Measurements from ENCODE around the gene DPM3. TPM values are rescaled to one million over a fixed set of nuclear protein-coding genes. Genes with fewer than 3 reads are reported as not detected.

DPM3 gene
- total and polyA plus RNA-seq, 2 of the 4 experiments (the other 2 are of a cell fraction): 29.0 to 129 TPM

DNA sequence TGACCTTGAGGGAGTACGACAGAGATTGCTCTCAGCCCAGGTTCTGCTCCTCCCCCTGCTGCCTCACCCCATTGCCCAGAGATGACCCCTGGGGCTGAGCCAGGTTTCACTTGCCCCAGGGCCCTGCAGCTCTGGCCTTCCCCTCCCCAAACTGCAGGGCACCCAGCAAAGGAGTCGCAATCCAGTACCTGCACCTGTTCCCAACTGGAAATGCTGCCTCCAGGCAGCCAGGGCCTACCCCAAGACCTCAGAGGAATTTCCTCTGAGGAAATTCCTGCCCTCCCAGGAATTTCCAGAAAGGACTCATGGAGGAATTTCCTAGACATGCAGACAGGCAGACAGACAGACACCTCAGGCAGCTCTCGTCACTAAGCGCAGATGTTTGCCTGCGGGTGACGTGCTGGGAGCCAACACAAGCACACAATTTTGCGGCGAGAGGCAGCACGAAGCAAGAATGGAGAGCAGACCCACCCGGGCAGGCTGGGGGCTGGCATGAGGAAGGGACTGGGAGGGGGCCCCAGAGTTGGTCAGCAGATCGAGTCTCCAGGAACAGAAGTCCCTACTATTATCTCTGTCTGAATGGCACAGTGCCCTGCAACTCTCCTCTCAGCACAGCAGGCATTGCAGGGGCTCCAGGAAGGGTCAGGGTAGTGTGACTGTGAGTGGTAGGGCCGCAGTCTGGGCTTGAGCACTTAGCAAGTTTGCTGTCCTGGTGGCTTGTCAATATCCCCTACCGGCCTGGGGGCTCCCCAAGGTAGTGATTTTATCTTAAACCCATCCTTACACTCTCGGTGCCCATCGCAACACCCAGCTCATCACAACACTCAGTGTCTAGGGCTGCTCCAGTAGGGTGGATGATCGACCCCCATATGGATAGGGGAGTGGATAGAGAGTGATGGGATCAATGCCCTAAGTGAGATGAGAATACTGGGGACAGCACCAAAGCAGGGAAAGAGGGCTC, 15.5 kb downstream of the DPM3 start (continued):
- TF ChIP-seq, protein P1, sequence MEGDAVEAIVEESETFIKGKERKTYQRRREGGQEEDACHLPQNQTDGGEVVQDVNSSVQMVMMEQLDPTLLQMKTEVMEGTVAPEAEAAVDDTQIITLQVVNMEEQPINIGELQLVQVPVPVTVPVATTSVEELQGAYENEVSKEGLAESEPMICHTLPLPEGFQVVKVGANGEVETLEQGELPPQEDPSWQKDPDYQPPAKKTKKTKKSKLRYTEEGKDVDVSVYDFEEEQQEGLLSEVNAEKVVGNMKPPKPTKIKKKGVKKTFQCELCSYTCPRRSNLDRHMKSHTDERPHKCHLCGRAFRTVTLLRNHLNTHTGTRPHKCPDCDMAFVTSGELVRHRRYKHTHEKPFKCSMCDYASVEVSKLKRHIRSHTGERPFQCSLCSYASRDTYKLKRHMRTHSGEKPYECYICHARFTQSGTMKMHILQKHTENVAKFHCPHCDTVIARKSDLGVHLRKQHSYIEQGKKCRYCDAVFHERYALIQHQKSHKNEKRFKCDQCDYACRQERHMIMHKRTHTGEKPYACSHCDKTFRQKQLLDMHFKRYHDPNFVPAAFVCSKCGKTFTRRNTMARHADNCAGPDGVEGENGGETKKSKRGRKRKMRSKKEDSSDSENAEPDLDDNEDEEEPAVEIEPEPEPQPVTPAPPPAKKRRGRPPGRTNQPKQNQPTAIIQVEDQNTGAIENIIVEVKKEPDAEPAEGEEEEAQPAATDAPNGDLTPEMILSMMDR (conservative IDR thresholded peaks at IDR 0.05; ENCODE audit: low read depth, low read length): no peak
- no peak for TF ChIP-seq CEBPB (IDR thresholded peaks at IDR 0.05; ENCODE audit: low read depth, low read length)

GRCh38 chr1:155123801-155124200, 16.5 kb downstream of the DPM3 start:
- H4K20me1 ChIP-seq (ENCODE audit: insufficient read depth, low read length): peaks cover 2% of the 10 kb centered on the region
- H3K9ac ChIP-seq (ENCODE audit: low read depth, low read length): no peak overlapping the region
- no peak overlapping the region for H4K5ac ChIP-seq (ENCODE audit: low read depth, low read length)
- ATAC-seq (ENCODE audit: low read depth) (no peak), DNase-seq (no peak)
- WGBS, 2 experiments (ENCODE audit: extremely low coverage in 2 of 2, insufficient read length in 1 of 2): no CpG with 5 or more reads among the region's 4 CpGs
- H2BK120ac ChIP-seq (ENCODE audit: low read depth, low read length): no peak overlapping the region
- H3K27ac ChIP-seq (ENCODE audit: insufficient read depth, low read length): no peak overlapping the region
- H3K4me1 ChIP-seq (ENCODE audit: control insufficient read depth, insufficient read depth, low read length): peaks cover 13% of the 10 kb centered on the region
- ChIA-PET CTCF (no interaction called here), POLR2A (ENCODE audit: unreplicated experiment) (no interaction called here)
- H3K27me3 ChIP-seq (ENCODE audit: control insufficient read depth, insufficient read depth, low read length): peaks cover 61% of the 10 kb centered on the region
- no peak overlapping the region for H3K23ac ChIP-seq (ENCODE audit: low read depth, low read length)
- in situ Hi-C loops (cut with MboI; ENCODE audit: low sequenced_read_pairs): no loop called here
- no peak overlapping the region for H3K4me3 ChIP-seq (ENCODE audit: insufficient read depth, low read depth, low read length)
- no peak overlapping the region for H2BK20ac ChIP-seq (ENCODE audit: low read depth, low read length)
- no peak overlapping the region for H3K18ac ChIP-seq (ENCODE audit: low read depth, low read length)
- H3K56ac ChIP-seq (ENCODE audit: extremely low read depth, insufficient read depth, low read length): no peak overlapping the region
- H2AK9ac ChIP-seq (replicated peaks; ENCODE audit: low read depth, low read length, poor library complexity): no peak overlapping the region
- no peak overlapping the region for H3K4me2 ChIP-seq (ENCODE audit: low read depth, low read length)
- H2BK5ac ChIP-seq (ENCODE audit: low read depth, low read length, poor library complexity, severe bottlenecking): no peak overlapping the region
- H2BK15ac ChIP-seq (ENCODE audit: low read depth, low read length): no peak overlapping the region
- peaks cover 4% of the 10 kb centered on the region; the same call in 1 of the 2 replicates for H3K9me1 ChIP-seq (ENCODE audit: insufficient read depth, low read length)
- H3K36me3 ChIP-seq (ENCODE audit: control insufficient read depth, insufficient read depth, low read length): no peaks in the 10 kb centered on the region
- H3K9me3 ChIP-seq (ENCODE audit: control insufficient read depth, insufficient read depth, low read length): no peaks in the 10 kb centered on the region
- dilution Hi-C loops (cut with HindIII; ENCODE audit: low sequenced_read_pairs, unreplicated experiment): no loop called here
- H4K91ac ChIP-seq (ENCODE audit: insufficient read depth, low read depth, low read length): no peak overlapping the region
- intact Hi-C loops (cut with micrococcal nuclease): no loop called here
- H2AK5ac ChIP-seq (ENCODE audit: low read depth, low read length): no peak overlapping the region
- no peak overlapping the region for H4K8ac ChIP-seq (ENCODE audit: low read depth in 2 of 2, low read length in 2 of 2)
- no peaks in the 10 kb centered on the region for H3K79me1 ChIP-seq (ENCODE audit: low read depth in 1 of 2, low read length in 2 of 2)
- H3K14ac ChIP-seq (replicated peaks; ENCODE audit: low read depth, low read length): no peak overlapping the region
- TF ChIP-seq, protein P2, sequence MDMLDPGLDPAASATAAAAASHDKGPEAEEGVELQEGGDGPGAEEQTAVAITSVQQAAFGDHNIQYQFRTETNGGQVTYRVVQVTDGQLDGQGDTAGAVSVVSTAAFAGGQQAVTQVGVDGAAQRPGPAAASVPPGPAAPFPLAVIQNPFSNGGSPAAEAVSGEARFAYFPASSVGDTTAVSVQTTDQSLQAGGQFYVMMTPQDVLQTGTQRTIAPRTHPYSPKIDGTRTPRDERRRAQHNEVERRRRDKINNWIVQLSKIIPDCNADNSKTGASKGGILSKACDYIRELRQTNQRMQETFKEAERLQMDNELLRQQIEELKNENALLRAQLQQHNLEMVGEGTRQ (IDR thresholded peaks at IDR 0.05; ENCODE audit: low read depth, low read length): no peak
- H2AFZ ChIP-seq (replicated peaks; ENCODE audit: low read length, poor library complexity): no peak overlapping the region
- BruUV-seq (replicated peaks): no TSS peak
- no peak overlapping the region for H3K4ac ChIP-seq (ENCODE audit: low read depth, low read length)
